Stimulated activated CD8-positive, alpha-beta memory T cell treated with anti-CD3 and anti-CD28 coated beads, Interleukin-4, amount 100 ng/mL, for 24 hours (primary cell): ENCODE results near the gene PHLPP2.
"Not testable (repeated sequence)": the region's sequence is repeated elsewhere in the genome, so short reads cannot be mapped to it uniquely, and the experiment has no call there.

Experiments
- DNase-seq: peaks from one replicate; pipeline ENCODE4 v3.0.0-alpha.2; 2020; ENCODE audit warnings: low read depth

Gene PHLPP2

DNA sequence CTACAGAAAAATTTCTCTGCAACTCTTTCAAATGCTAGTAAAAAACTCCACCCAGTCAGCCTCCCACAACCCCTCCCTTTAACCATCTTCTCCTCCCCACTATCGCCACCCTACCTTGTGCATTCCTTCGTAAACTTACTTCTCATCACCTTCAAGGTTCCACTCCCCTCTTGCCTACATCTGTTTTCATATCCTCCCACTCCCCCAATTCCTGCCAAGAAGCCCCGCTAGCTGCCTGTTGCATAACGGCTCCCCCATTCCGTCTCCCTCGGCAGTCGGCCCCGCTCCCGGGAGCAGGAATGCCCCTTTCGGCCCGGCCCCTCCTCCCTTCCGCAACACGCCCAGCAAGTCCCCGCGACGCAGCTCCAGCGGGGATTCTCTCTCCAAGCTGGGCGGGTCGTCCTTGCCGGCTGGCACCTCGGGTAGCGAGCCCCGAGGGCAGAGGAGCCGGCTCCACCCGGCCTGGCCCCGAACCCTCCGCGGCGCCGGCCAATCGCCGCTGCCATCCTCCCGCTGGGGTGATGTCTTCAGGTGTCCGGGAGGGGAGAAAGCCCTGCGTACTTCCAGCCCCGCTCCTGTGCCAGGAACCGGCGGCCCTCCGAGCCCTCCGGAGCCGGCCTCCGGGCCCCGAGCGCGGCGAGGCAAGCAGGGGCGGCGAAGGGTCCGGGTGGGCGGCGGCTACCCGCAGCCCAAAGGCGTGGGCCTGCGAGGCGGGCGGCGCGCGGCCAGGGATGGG, 1.5 kb downstream of the PHLPP2 start:
- DNase-seq = peak; percentile 34

DNA sequence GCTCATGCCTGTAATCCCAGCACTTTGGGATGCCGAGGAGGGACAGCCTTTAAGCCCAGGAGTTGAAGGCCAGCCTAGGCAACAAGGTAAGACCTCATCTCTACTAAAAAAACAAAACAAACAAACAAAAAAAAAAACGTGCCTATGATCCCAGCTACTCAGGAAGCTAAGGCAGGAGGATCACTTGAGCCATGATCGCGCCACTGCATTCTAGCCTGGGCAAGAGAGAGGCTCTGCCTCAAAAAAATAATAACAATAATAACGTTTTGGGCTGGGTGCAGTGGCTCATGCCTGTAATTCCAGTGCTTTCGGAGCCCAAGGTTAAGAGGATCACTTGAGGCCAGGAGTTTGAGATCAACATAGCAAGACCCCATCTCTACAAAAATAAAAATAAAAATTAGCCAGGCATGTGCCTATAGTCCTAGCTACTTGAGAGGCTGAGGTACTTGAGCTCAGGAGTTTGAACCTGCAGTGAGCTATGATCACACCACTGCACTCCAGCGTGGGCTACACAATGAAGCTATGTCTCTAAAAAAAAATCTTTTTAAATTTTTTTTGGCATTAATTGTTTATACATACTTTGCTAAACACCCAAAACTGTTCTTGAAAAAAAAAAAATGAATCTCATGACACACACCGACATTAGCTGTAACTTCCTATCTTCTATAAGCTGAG, 3.3 kb downstream of the PHLPP2 start:
- no peak for DNase-seq

DNA sequence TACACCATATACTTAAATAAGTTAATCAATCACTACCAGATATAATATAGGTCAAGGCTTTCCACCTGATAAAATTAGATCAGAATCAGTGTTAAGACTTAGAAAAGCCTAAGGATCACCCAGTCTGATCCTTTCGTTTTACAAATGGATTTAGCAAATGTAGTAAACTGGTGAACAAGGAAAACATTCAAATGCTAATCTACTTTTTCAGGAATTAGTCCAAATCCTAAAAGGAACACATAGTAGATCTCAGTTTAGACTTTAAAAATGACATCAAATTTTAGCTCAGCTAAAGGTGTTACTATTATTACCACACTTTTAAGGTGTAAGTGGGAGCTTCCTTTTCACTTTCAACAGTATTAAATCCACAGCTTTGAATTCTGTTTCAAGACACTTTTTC, 12.0 kb downstream of the PHLPP2 start:
- DNase-seq = no peak

DNA sequence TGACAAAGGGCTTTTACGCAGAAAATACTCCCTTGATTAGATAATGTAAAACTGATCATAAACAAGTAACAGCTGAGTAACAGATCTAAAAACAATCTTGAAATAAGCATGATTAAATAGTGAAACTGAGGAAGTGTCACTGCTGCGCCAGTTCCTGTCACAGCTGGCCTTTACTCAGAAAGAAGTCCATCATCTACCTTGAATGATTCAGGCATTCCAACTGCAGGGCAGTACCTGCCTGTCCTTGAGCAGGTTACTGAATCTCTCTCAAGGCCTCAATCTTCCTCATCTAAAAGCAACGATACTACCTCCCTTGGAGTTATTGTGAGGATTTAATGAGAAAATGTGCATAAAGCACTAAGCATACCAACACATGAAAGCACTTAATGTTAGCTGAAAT, 12.7 kb downstream of the PHLPP2 start:
- no peak for DNase-seq

DNA sequence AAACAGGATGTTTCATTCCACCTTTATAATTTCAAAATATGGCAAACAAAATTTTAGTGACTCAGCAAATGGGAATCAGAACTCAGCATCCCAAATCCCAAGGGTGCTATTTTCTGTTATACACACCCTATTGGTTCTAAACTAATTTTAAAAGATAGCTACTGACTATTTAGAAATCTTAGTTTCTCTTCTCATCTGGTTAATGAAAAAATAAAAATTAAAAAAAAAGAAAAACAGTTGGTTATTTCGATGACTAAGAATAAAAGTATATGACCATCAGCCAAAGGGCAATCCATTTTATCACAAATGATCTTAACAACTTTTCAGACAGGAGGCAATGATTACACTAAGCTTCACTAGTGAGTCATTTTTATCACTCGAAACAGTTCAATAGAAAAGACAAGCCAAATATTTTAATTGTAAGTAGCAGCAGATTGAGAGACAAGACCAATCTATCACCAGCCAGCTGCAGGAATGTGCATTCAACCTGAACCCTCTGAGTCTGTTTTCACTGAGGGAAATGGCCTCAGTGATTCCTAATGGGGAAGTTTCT, 15.2 kb downstream of the PHLPP2 start:
- DNase-seq = no peak

DNA sequence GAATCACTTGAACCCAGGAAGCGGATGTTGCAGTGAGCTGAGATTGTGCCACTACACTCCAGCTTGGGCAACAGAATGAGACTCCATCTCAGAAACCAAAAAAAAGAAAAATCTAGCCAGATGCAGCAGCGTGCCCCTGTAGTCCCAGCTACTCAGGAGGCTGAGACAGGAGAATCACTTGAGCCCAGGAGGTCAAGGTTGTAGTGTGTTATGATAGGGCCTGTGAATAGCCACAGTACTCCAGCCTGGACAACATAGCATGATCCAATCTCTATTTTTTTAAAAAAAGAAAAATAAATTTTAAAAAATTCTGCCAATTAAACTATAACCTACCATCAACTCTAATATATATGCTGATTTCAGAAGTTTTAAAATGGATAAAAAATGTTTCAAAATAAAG, 15.8 kb downstream of the PHLPP2 start:
- DNase-seq = no peak

DNA sequence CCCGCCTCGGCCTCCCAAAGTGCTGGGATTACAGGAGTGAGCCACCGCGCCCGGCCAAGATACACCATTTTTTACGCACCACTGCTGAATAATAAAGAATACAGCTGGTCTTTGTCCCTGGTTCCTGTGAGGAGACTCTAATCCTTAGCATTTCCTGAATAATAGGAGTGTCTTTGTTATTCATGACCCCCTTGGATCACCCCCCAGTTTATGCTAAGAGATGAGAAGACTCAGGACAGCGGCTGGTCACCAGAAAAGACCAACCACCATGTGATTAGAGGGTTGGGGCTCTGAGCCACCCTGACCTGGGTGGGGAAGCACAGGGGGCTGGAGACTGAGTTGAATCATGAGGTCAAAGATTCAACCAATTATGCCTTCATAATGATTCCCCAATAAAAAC, 17.3 kb downstream of the PHLPP2 start:
- no peak for DNase-seq

DNA sequence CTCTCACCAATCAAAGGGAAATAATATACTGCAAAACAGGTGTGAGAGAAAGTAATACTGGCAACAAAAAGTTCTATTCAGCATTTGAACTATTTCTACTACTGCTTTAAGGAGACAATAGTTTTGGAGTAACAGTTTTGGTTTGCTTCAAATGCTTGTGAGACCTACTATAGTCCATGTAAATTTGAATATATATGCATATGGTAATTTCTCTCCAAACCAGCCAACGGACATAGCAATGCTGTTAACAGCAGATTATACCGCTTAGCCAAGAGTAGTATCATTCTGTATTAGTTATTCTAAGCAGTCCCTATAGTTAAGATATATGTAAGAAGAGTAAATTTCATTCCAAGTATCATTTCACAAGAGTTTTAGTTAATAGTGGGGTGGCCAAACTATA, 18.5 kb downstream of the PHLPP2 start:
- no peak for DNase-seq

DNA sequence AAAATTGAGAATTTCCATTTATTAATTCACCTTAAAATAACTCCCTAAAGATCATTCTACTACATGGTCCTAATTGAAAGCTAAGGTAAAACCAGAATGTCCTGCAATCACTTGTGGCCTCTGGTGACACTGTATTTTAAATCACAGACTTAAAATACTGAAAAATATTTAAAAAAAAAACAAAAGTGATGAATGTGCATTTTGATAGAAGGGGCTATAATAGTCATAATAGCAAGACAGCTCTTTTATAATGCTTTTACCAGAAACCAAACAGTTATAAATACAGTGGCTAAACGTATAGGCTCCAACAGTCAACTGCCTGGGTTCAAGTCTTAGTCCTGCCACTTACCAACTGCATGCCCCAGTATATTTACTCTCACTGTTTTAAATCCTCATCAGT, 21.2 kb downstream of the PHLPP2 start:
- DNase-seq = no peak

DNA sequence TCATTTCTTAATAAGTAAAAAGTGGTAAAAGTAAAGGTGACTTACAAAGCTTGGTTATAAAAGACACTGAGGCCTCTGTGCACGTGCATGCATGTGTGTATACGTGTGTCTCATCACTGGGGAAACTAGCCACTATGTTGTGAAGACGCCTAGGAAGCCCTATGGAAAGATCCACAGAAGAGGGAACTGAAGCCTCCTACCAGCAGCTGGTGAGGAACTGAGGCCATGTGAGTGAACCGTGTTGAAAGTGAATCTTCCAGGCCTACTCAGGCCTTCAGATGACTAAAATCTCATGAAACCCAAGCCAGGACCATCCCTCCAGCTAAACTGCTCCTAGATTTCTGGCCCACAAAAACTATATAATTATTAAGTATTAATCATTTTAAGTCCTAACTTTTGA, 23.7 kb downstream of the PHLPP2 start:
- DNase-seq = no peak

DNA sequence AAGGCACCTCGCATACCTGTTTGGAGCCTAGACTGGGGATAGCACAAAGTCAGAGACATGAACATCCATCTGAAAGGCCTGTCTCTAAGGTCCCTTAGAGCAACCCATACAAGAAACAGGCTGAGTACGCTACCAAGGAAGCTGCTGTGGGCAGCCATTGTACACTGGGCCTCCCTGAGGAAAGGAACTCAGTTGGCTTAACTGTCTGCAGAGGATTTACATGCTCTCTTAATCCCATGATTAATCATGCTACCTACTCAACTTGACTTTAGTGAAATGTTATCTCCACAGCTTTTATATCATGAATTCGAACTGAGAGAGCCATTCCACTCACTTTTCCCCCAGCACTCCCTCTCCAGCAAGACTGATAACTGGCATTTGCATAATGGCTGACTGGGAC, 26.0 kb downstream of the PHLPP2 start:
- DNase-seq = no peak

DNA sequence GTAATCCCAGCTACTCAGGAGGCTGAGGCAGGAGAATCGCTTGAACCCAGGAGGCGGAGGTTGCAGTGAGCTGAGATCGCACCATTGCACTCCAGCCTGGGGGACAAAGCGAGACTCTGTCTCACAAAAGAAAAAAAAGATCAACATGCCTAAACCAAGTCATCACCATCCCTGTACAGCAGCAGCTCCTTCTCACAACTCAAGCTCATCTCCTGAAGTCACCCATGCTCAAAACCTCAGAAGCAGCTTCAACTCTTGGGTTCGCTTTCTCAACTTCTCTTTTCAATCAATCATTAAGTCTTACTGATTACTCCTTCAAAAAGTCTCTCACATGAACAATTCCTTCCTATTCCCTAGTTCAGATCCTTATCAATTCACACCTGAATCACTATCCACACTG, 31.3 kb downstream of the PHLPP2 start:
- no peak for DNase-seq

DNA sequence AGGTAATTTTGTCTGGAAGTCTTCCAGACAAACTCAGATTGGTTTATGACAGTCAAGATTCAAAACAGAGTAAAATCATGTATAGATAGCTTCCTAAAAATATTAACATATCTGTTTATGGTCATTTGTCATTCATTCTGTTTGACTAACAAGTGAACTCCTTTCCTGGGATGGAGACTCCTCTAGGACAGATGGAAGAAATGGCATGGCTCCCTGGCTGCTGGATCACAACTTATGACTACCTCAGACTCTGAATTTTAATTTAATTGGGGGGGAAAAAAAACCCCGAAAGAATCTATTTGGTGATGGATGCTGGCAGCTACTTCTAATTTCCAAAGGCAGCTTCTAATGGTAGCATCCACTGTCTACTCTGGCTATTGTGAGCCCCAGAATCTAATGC, 34.6 kb downstream of the PHLPP2 start:
- DNase-seq = no peak

DNA sequence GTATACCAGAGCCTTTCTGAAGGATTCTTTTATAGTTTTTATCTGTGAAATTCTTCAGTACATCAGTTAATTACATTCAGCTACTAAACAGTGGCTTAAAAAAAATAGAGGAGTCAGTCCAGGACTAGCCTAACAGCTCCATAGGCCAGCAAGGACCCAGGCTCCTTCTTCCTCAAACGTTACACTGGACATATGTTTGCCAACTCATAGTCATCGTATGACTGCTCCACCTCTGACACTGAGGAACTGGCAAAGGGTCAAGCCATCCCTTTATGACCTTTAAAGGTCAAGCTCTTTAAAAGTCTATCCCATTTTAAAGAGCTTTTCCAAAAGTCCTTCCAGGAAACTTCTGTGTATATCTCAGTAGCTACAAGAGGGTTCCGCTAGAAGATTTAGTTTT, 36.6 kb downstream of the PHLPP2 start:
- no peak for DNase-seq

DNA sequence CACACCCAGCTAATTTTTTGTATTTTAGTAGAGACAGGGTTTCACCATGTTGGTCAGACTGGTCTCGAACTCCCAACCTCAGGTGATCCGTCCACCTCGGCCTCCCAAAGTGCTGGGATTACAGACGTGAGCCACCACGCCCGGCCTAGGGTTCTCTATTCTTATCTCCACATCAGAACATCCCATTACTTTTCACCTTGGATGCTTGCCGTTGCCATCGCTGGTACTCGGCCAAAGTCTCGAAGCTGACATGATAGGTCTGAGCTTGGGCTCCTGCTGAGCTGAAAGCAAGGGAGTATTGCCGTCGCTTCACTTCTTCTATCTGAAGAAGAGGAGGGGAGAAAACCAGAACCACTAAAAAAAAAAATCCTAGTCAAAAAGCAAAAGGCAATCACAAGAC, 40.2 kb downstream of the PHLPP2 start:
- DNase-seq = not testable (repeated sequence)

DNA sequence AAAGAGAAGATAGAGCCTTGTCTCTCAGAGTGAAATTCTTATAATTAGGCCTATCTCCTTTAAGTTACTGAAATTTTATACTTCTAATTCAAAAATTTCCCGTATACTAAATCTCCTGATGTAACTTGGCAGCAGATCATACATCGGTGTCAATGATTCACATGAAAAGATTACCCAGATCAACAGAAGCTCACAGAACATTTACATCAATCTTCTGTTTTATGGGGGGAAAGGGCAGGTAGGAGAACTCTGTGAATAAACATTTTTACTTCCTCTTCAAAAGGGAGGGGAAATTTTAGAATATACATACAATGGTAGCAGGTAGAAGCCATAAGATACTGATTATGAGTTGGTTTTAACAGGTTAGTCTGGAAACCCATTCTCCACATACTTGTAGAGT, 43.1 kb downstream of the PHLPP2 start:
- no peak for DNase-seq

DNA sequence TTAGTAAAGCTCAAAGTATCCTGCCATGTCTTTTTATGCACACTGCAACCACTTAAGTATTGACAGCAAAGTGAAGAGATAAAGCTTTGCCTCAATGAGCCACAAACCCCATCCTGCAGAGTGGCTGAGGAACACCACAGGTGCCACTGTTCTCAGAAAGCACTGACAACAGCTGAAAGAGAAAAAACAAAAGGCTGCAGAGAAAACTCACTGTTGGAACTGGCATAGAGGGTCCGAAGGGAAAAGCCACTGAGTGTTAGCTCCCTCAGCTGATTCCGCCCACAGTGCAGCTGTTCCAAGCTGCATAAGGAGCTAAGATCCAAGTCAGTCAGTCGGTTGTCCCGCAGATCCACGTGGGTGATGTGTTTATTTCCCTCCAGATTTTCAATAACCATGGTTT, 48.3 kb downstream of the PHLPP2 start:
- no peak for DNase-seq

DNA sequence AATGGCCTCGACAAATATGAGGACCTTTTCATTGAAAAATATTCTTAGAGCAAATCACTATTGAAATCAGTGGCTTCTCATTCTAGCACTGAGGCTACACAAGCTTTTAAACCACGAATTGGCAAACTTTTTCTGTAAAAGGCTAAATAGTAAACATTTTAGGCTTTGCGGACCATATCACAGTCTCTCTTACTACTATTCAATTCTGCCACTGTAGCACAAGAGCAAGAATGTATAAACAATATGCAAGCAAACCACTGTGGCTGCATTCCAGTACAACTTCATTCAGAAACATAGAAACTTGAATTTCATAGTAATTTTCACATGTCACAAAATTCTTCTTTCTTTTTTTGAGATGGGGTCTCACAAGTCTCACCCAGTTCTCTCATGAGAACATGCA, 49.1 kb downstream of the PHLPP2 start:
- DNase-seq = no peak

DNA sequence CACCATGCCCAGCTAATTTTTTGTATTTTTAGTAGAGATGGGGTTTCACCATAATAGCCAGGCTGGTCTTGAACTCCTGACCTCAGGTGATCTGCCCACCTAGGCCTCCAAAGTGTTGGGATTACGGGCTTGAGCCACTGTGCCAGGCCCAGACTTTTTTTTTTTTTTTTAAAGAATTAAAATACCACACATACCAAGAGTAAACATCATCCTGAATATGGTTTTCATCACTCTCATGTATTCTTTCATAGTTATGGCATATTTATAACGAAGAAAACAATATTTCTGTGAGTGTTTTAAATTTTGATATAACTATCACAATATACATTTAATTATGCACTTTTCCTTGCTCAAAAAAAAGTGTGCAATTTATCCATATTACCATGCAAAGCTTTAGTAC, 50.3 kb downstream of the PHLPP2 start:
- DNase-seq = no peak

DNA sequence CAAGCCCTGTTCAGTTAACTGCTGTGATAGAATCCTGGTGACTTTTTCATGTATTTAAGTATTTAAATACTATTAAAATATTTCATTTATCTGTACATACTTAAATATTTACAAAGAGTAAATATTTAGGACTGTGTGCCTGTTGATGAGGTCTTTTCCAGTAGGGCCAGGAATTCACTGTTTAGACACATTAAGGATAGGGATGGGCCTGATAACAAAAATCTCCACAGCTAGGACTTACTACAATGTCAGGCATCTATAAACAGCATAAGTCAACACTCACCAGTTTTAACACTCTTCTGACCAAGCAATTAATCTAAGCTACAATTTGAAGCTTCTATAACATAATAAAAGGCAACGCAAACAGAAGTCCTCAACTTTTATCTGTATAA, 50.9 kb downstream of the PHLPP2 start:
- DNase-seq = no peak

DNA sequence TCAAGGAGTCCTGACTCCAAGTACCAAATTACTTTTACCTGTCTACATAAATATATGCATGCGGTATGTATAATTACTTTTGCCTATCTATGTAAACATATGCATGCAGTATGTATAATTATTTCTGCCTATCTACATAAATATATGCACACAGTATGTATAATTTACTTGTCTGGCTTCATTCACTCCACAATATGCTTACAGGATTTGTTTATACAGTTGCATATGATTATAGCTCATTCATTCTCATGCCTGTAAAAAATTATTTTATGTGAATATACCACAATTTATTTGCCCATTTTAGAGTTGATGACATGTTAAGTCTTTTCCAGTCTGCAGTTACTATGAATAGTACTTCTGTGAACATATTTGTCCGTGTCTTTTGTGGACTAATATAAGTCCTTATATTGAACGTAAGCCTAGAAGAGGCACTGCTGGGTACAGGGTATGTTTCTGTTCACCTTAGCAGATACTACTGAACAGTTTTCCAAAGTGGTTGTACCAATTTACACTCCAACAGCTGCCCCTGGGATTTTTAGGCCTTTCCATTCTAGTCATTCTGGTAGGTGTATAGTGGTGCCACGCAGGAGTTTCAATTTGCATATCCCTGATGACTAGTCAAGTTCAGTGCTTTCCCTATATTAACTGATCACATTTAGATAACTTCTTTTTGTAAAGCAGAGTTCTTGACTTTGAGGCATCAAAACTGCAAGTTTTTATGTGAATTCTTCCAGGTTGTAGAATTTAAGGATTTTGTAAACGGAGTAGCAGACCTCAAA, 51.5 kb downstream of the PHLPP2 start:
- no peak for DNase-seq

DNA sequence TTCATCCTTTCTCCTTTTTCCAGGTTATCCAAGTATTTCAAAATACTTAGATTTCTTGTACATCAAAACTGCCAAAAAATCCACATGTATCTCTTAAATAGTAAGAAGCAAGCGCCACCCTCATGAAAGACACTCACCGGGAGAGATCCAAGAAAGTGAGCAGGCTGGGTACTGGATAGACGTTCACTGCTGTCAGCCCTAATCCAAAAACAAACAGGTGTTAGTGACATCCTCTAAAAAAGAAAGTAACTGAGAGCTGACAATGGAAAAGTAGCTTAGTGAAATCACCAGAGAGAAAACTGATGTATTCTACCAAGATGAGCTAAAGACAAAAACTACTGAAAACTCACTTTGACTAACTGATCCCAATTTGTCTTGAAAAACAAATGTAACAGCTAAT, 52.4 kb downstream of the PHLPP2 start:
- DNase-seq = no peak

DNA sequence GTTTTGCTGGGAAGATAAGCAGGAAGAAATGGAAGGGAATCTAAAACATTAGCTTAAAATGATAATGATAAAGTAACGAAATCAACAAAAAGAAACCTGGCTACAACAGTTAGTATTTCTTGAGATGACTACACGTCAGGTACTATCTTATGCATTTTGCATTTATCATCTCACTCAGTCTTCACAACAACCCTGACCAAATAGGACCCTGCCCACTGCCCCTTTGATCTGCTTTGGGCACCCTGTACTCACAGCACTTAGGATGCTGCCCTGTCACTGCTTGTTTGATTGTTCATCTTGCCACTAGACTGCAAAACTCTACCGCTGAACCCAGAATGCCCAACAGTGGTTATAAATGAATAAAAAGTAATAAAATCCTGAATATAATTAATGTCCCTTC, 53.3 kb downstream of the PHLPP2 start:
- DNase-seq = no peak
